GM19467 (cell line): Measurements from ENCODE around the gene FLOT2.
A peak's percentile ranks its signal among the peaks of the same experiment; 100 is the strongest.
"Not testable (repeated sequence)": the region's sequence is repeated elsewhere in the genome, so short reads cannot be mapped to it uniquely, and the experiment has no call there.

Experiments
- ATAC-seq: cut with Tn5 transposase; IDR thresholded peaks from one replicate; pipeline ENCODE4 v1.9.1; 2021; ENCODE audit warnings: mild to moderate bottlenecking, moderate library complexity; ENCODE audit not compliant: unreplicated experiment

FLOT2 gene

DNA sequence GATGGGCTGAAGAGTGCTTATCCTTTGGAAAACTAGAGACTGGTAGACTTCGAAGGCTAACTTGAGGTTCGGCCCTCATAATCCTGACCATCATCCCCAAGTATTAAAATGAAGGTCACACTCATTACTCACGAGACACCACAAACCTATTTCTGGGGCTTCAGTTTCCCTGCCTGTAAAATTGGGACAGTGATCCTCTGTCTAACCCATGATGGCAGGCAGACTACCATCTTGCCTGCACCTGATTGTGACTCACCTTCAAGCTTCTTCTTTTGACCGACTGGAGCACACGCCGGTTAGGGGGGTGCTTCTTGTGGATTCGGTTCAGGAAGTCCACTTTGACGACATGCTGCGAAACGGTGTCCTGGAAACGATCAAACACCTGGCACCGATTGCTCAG is 19.5 kb upstream of the FLOT2 start:
- no peak for ATAC-seq

DNA sequence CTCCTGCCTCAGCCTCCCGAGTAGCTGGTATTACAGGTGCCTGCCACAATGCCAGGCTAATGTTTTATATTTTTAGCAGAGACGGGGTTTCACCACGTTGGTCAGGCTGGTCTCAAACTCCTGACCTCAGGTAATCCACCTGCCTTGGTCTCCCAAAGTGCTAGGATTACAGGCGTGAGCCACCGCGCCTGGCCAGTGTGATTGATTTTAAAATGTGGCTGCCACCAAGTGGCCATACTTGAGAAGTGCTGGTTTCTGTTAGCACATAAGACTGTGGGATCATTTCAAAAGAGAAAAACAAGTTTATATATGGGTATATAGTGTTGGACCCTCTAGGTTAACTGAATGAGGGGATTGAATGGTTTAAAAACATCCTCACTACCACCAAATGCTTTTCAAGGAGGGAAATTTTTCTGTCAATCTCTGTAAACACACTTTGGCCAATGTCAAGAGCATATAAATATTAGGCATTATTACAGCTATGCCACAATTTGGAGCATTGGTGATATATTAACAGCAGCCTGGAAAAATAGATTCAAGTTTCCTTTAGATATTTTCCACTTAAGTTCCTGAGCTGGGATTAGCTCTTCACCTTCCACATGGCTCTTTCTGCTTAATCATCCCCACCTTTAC is 18.9 kb upstream of the FLOT2 start:
- no peak for ATAC-seq

DNA sequence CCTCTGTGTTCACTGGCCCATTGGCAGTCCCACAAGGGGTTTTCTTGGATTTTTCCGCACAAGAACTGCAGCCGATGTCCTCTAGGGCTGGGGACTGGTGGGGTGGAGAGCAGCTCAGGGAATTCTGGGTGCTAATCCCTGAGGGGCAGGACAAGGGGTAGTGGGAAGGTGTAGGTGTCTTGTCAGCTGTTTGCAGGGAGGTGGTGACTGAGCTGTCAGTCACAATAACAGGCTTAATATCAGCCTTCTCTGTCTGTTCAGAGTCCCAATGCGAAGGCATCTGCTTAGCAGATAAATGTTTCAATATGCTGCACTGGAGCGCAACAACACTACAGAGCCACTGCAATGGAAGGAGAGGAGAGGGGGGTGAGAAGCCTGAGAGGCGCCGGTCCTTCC is 15.4 kb upstream of the FLOT2 start:
- ATAC-seq: no peak

DNA sequence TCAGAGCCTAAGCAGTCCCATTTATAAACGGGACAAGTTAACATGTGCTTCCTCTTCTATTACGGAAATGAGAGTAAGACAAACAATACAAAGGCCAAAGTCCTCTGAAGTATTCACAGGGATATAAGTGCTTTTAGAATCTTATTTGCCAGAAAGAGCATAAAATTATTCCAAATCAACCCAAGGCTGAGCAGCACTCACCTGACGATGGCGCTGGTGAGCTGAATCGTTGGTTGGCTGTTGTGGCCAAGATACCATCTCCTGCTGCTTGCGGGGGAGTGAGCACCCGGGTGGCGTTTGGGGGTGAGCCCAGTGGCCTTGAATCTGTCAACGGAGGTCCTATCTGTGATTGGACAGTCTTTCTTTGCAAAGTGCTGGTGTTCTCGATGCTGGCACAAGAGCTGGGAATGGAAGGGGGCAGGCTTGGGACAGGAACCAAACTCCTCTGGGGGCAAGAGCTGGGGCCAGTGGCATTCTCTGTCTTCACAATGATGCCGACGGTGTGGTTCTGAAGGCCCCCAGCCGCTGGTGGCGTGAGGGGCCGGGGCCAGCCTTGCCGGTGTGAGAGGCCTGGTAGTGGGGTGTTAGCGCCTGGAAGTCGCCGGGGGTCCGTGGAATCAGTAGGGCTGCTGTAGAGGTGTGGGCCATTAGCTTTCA is 14.9 kb upstream of the FLOT2 start:
- no peak for ATAC-seq

DNA sequence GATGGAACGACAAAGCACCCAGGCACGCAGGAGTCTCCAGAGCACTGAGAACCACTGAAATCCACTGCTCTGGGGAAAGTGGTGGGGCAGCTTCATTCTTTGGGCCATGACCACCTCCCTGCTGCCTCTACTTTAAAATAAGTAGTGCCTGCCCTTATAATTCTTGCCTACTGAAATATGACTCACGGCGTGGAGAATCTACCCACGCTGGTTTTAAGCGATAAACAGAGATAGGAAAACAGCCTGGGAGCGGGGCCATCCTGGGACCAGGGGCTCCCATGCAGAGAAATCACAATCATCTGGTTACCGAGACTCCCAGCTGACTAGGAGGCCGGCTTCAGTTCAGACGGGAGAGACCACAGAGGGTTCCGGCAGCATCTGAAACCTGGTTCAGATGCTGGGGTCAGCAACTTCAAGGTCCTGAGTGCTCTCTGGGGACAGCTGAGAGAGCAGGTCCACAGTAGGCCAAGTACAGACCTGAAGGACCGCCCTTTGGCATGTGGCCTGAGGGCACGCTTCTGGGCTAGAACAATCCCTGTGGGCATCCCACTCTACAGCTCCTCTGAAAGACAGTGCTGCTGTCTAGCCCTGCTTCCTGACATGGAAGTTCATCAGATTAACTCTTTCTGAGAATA is 14.0 kb upstream of the FLOT2 start:
- no peak for ATAC-seq

DNA sequence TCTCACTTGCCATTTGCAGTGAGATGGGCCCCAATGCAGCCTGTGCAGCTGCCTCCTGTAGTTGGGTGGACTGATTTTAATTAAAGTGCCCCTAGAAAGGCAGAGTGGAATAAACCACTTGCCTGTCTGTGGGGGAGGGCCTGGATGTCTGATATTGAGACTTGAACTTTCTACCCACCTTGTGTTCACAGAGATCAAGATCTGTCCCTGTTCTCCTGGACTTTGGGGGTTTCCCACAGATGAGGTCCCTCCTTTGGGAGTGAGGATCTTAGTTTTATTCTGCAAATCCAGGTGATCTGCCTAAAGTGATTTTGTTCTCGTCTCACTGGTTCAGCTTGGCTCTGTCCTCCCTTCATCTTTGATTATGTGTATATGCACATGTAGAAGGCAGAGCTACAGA is 13.0 kb upstream of the FLOT2 start:
- no peak for ATAC-seq

DNA sequence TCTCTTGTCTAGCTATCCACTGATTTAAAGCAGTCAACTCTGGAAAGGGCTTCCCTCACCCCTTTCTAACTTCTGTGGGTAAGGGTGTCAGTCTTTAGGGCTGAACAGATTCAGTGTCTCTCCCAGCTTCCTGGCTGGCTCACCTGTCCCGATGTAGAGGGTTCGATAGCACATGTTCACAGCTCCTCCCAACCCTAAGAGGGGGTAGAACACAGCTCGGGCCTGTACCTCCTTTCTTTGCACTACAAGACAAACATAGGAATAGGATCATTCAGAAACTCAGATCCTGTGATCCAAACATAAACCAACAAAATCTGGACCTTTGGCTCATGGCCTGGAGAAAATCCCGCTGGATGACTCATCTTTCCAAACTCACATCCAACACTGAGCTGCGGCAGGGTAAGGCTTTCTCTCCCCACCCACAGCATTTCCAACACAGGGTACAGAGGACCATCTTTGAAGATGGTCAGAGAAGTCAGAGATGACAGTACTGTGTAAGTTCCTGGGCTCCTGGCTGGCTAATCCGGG is 11.2 kb upstream of the FLOT2 start:
- ATAC-seq: no peak

DNA sequence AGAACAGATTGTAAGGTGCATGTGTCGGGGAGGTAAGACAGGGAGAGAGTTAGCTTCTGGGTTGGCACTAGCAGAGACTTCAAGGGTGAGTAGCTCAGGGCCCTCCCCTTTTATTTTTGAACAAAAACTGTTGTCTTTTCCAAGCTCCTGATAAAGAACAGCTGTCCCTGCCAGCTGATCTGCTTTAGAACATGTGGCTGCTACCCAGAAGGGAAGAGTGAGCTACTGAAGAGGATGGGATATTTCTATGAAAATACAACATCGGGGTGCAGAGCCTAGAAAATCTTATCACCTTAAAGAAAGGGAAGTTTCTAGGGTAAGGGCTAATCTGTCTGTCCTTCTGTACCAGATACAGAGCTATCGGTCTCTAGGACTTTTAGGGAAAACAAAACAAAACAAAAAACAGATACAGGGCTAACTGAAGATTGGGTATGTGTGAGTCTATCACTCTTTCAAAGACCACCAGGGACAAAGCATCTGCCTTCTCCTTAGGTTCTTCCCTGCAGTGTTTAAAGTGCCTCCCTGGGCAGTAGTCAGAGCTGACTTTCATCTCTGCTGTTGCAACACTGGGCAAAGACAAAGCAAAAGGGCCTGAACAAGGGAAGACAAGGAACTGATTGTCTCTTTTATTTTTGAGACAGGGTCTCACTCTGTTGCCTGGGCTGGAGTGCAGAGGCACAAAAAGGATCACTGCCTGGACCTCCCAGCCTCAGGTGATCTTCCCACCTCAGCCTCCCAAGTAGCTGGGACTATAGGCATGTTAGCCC is 10.4 kb upstream of the FLOT2 start:
- no peak for ATAC-seq

DNA sequence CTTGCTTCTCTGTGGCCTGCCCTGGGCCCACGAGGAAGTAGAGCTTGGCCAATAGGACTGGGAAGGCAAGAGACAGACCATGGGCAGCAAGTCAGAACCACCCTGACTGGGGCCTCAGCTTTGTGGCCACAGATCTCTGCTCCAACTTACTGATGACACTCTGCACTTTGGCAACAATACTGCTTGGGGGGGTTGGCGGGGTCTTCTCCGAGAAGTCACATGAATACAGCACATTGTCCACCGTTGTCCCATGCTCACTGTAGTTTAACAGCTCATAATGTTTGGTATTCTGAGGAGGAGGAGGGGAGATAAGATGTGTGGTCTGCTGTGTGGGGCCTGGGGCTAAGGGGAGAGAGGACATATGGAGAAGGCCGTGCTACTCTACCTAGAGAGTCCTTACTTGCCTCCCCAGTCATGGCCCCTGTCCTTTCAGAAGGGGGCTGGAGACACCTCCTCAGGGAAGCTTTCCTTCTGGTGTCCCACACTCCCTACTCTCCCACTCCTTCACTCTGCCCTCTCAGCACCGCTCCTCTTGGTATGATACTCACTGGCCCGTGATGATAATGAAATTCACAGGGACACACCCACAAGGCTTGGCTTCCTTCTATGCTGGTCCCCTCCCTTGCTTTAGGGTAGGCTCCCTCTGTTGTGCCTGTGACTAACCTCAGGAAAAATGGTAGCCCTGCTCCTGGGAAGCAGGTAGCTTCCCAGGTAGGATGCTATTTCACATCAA is 9.3 kb upstream of the FLOT2 start:
- no peak for ATAC-seq

DNA sequence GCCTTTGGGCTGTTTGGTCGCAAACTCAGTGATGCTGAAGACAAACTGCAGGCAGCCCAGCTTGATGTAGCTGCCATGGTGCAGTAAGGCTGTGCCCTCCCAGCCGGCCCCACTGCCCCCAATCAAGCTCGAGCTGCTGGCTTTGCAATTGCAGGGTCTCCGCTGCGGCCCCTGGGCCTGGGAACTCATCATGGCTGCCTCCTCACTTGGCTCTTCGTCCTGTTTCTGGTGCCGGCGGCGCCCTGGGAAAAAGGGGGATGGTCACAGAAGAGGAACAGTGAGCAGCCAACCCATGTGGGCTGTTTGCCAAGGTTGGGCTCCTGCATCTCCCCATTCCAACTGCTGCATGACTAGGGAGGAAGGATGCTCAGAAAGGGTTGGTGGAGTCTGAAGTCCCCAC is 8.7 kb upstream of the FLOT2 start:
- no peak for ATAC-seq

DNA sequence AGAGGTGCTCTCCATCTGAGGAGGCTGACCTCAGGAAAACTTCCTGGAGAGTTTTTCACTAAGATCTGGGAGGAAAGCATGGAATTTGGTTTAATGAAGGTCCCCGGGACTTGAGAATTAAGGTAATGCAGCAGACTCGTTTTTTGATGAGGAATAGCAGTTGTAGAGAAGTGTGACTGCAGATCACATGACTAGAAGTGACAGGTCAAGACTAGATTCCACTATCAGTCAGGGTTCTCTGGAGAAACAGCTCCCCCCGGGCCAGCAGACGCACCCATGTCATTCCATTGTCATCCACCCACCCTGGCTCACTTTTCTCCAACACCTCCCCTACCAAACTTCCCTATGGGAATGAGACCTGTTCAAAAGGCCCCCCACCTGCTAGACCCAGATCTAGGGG is 7.3 kb upstream of the FLOT2 start:
- ATAC-seq: no peak

DNA sequence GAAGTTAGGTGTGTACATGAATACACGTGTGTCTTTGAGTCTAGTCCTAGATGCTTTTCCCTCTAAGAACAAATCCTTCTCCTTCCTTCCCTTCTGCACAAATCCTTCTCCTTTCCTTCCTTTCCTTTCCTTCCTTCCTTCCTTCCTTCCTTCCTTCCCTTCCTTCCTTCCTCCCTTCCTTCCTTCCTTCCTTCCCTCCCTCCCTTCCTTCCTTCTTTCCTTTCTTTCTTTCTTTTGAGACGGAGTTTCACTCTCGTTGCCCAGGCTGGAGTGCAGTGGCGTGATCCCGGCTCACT is 6.0 kb upstream of the FLOT2 start:
- not testable (repeated sequence) for ATAC-seq

DNA sequence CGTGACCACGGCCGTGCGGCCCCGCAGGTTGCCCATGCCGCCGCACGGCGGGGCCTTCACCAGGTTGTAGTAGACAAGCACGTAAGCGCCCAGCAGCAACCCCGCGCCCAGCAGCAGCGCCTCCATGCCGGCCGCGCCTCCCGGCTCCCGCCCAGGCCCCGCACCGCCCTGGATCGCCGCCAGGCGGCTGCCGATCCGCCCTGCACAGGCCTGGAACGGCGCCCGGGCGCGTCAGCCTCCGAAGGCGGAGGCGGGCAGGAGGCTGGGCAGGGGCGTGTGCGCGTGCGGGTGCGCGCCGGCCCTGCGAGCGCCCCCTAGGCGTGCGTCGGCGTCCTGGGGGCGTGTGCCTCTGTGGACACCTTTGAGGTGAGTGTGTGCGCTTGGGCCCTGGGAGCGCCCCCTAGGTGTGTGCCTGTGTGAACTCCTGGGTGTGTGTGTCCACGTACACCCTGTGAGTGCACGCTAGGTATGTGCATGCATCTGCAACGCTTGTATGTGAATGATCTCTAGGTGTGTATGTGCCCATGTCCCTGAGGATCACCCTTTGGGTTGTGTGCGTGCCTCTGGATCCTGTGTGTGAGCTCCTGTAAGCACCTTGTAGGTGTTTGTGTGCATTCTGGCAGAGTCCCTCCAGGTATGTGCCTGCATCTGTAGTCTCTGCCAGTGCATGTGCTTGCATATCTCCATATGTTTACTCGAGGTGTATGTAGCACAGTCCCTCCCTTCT is 5.4 kb upstream of the FLOT2 start, which contains the start of gene DHRS13:
Gene DHRS13 (minus strand): TSS at position 261 of the 727 bp plus-strand sequence. CDS start 135 bp downstream, at position 126.
- ATAC-seq: peak; percentile 80

DNA sequence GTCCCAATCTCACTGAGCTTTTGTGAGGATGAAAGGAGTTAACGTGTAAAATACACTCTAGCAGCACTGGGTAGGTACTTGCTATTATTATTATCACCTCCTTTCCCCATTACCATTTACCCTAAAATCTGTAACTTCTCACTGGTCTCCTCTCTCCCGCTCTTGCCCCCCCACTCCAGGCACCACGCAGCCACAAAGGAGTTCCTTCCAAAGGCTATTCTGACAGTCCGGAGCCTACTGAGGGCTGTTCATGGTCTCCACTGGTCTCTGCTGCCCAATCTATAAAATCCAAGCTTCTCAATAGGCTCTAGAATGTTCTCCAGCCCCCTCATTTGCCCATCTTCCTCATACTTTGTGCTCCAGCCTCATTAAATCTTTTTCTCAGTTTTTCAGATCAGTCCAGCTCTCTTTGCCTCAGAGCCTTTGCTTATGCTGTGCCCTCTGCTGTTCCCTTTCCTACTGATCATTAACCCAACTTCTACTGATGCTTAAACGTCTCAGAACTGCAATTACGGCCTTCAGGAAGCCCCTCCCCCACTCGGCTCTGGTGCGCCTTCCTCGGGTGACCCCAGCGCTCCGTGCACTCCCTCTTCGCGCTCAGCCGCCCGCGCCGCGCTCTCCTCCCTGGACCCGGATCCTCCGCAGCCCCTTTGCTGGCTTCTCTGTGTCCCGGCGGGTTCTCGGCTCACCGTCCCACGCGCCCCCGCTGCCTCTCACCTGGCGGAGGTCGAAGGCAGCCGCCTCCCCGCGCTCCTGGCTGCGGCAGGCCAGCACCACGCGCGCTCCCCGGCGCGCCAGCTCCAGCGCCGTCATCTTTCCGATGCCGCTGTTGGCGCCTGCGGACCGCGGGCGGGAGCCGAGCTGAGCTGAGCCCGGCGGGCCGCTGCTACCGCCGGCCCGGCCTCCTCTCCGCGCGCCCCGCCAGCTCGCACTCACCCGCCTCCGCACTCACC is 4.6 kb upstream of the FLOT2 start:
- peak; percentile 38 for ATAC-seq

DNA sequence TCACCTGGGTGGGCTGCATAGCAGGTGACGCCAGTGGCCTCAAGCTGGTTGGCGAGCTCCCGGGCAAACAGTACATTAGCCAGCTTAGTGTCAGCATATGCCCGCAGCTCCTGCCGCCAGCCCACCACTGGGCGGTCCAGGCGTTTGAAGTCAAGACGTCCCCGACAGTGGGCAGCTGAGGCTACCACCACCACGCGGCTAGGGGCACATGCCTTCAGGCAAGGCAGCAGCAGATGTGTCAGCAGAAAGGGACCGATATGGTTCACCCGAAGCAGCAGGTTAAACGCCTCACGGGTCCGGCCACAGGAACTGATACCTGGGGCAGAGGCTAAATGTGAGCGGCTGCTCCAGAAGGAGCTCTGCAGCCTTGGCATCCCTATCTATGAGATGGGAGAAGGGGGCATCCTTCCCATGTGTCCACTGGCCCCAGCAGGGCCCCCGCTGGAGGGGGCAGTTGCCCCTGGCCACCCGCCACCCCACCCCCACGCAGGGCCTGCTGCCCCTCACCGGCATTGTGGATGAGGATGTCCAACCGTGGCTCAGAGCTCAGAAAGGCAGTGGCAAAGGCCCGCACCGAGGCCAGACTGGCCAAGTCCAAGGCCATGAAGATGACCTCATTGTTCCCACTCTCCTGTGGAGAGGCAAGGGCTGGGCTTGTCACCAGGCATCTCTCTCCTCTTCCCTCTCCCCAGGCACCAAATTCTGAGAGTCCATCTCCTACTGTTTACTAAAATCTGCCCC is 3.6 kb upstream of the FLOT2 start:
- ATAC-seq: no peak

DNA sequence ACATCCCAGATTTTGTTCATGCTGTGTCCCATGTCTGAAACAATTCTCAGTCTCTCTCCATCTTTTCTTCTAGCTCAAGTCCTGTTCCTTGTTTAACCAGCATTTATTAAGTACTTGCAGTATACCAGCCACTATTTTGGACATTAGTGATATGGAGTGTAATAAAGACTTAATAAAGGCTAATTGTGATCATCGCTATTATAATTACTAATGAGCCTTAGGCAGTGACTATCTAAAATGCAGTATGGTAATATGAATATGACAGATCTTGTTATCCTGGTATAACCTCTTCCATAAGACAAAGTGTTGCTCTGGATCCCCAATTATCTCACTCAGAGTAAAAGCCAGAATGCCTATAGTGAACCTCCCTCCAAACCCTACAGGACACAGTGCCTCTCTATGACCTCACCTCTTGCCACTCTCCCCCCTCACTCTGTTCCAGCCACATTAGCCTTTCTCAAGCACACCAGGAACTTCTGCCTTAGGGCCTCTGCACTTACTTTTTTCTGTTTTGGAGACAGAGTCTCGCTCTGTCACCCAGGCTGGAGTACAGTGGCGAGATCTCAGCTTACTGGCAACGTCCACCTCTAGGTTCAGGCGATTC is 1.8 kb upstream of the FLOT2 start:
- ATAC-seq: no peak

DNA sequence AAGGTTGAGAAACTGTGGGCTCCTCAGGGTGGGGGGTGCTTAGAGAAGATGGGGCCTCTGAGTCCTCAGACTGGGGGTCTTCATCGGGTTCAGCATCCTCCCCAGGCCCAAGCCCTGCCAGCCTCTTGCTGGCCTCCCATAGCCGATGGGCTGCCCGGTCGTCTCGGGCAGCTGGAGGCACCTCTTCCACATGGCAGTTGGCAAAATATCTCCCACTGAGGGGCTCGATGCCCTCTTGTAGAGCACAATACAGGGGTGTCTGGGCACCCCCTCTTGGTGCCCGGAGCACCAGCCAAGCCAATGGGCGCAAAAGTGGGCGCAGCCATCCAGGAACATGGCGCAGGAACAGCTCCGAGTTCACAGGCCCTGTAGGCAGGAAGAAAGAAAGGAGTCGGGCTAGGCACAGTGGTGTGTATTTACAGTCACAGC is 1.0 kb upstream of the FLOT2 start:
- ATAC-seq: no peak
